Osteoblast (primary cell): ENCODE results near the gene SLC23A3. TPM values are rescaled to one million over a fixed set of nuclear protein-coding genes. Genes with fewer than 3 reads are reported as not detected.
A peak's percentile ranks its signal among the peaks of the same experiment; 100 is the strongest.

Source experiments
- DNase-seq: peaks from one replicate; pipeline ENCODE4 v3.0.0; 2011; ENCODE audit warnings: low spot score, mixed read lengths; ENCODE audit not compliant: insufficient read length; ENCODE audit errors: missing footprints
- H2AFZ ChIP-seq: 2 replicates; pipeline ENCODE4 v1.6.0; 2011; ENCODE audit warnings: mild to moderate bottlenecking, low read length
- H3K27ac ChIP-seq: 2 replicates; pipeline ENCODE4 v1.5.1; 2011; ENCODE audit warnings: mild to moderate bottlenecking, low read depth, low read length, moderate library complexity
- H3K27me3 ChIP-seq: 2 replicates; pipeline ENCODE4 v1.6.0; 2012; ENCODE audit warnings: mild to moderate bottlenecking, control low read depth, inconsistent platforms, low read length, moderate library complexity; ENCODE audit not compliant: insufficient read depth
- H3K36me3 ChIP-seq: 2 replicates; pipeline ENCODE4 v1.5.1; 2011; ENCODE audit warnings: mild to moderate bottlenecking, low read length, control low read depth, moderate library complexity; ENCODE audit not compliant: insufficient read depth
- H3K4me1 ChIP-seq: 2 replicates; pipeline ENCODE4 v1.5.1; 2011; ENCODE audit warnings: mild to moderate bottlenecking, low read length, control low read depth, moderate library complexity; ENCODE audit not compliant: insufficient read depth
- H3K4me2 ChIP-seq: 2 replicates; pipeline ENCODE4 v1.6.0; 2011; ENCODE audit warnings: mild to moderate bottlenecking, low read length; ENCODE audit not compliant: insufficient read depth
- H3K4me3 ChIP-seq: fragments of 200-600 bp; sonication (generic); 3 replicates; pipeline ENCODE4 v1.5.1; 2012; ENCODE audit warnings: mild to moderate bottlenecking, low read length, inconsistent platforms; ENCODE audit not compliant: insufficient read depth
- H3K79me2 ChIP-seq: 2 replicates; pipeline ENCODE4 v1.6.0; 2012; ENCODE audit warnings: mild to moderate bottlenecking, low read length, control low read depth, inconsistent platforms; ENCODE audit not compliant: insufficient read depth
- H3K9me3 ChIP-seq: 2 replicates; pipeline ENCODE4 v1.5.1; 2011; ENCODE audit warnings: low read depth, low read length, control low read depth
- H4K20me1 ChIP-seq: 2 replicates; pipeline ENCODE4 v1.6.0; 2012; ENCODE audit warnings: mild to moderate bottlenecking, low read length, control low read depth; ENCODE audit not compliant: insufficient read depth
- CTCF ChIP-seq: IDR thresholded peaks from 2 replicates; pipeline ENCODE4 v1.5.1; 2011; ENCODE audit warnings: mild to moderate bottlenecking, low read depth, low read length, moderate library complexity; ENCODE audit errors: extremely low read depth
- total RNA-seq: library from RNA; depleted of rRNA; stranded (reverse); fragments of >200 nt; gene quantifications from 2 replicates; pipeline ENCODE4 v1.2.3, GENCODE V29; 2012

Gene SLC23A3
- total RNA-seq, 1 donor = 1.4 TPM

GRCh38 chr2:219213486-219214071 is 43.8 kb upstream of the SLC23A3 start:
- Histone ChIP-seq H3K4me1 (peaks cover 13% of the 10 kb centered on the region), H2AFZ (no peak overlapping the region), H4K20me1 (no peaks in the 10 kb centered on the region), H3K9me3 (no peaks in the 10 kb centered on the region), H3K4me2 (no peak overlapping the region), H3K27me3 (no peaks in the 10 kb centered on the region), H3K36me3 (peaks cover 59% of the 10 kb centered on the region), H3K27ac (no peak overlapping the region), H3K4me3 (no peak overlapping the region), H3K79me2 (peaks cover 3% of the 10 kb centered on the region)
- DNase-seq = no peak
- no peak for TF ChIP-seq CTCF

GRCh38 chr2:219213026-219213415 is 43.2 kb upstream of the SLC23A3 start:
- Histone ChIP-seq H3K27me3 (no peaks in the 10 kb centered on the region), H3K4me3 (no peak overlapping the region), H3K9me3 (no peaks in the 10 kb centered on the region), H3K36me3 (peaks cover 64% of the 10 kb centered on the region), H3K4me1 (peaks cover 12% of the 10 kb centered on the region), H3K27ac (no peak overlapping the region), H2AFZ (no peak overlapping the region), H4K20me1 (no peaks in the 10 kb centered on the region), H3K4me2 (no peak overlapping the region), H3K79me2 (peaks cover 3% of the 10 kb centered on the region)
- TF ChIP-seq CTCF = no peak
- DNase-seq = no peak

GRCh38 chr2:219210886-219211362 is 41.1 kb upstream of the SLC23A3 start:
- peaks cover 4% of the 10 kb centered on the region for H3K79me2 ChIP-seq
- H3K4me1 ChIP-seq = peaks cover 18% of the 10 kb centered on the region
- no peak overlapping the region for H3K4me2 ChIP-seq
- peak; percentile 43 for DNase-seq
- no peaks in the 10 kb centered on the region for H4K20me1 ChIP-seq
- no peaks in the 10 kb centered on the region for H3K27me3 ChIP-seq
- TF ChIP-seq CTCF = no peak
- H2AFZ ChIP-seq = no peak overlapping the region
- H3K9me3 ChIP-seq = no peaks in the 10 kb centered on the region
- no peak overlapping the region for H3K4me3 ChIP-seq
- H3K27ac ChIP-seq = no peak overlapping the region
- peaks cover 61% of the 10 kb centered on the region for H3K36me3 ChIP-seq

- Histone ChIP-seq H3K27me3 (no peaks in the 10 kb centered on the region), H4K20me1 (no peaks in the 10 kb centered on the region), H3K36me3 (peaks cover 57% of the 10 kb centered on the region), H3K9me3 (no peaks in the 10 kb centered on the region), H3K4me2 (no peak overlapping the region), H3K27ac (no peak overlapping the region), H3K4me3 (no peak overlapping the region), H2AFZ (no peak overlapping the region), H3K4me1 (peaks cover 18% of the 10 kb centered on the region), H3K79me2 (peaks cover 3% of the 10 kb centered on the region)
- DNase-seq = peak; percentile 45
- TF ChIP-seq CTCF = no peak
Observed at GRCh38 chr2:219210196-219210885, 40.5 kb upstream of the SLC23A3 start.
